HG03565 (cell line): ENCODE measurements around the gene DPY19L1.
"Not testable (repeated sequence)": the region's sequence is repeated elsewhere in the genome, so short reads cannot be mapped to it uniquely, and the experiment has no call there.

Source experiments
- ATAC-seq: cut with Tn5 transposase; IDR thresholded peaks from one replicate; pipeline ENCODE4 v1.9.1; 2021; ENCODE audit warnings: mild to moderate bottlenecking, moderate library complexity; ENCODE audit not compliant: unreplicated experiment

The DPY19L1 gene

DNA sequence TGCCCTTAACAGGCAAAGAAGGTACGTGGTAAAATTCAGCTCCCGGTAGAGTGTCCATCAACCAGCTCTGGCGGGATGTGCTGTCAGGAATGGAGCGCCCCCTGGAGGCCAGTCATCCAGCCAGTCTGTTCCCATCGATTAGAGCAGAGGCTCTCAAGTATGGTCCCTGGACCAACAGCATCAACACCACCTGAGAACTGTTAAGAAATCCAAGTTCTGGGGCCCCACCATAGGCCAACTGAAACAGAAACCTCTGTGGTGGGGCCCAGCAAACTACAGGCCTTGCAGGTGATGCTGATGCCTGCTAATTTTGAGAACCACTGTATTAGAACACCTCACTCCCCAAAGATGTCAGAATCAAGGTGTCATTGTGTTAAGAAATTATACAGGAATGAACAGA lies 109.2 kb downstream of the DPY19L1 start:
- peak; percentile 75 for ATAC-seq

- ATAC-seq: not testable (repeated sequence)
Observed at GRCh38 chr7:34920470-34920869, 116.8 kb downstream of the DPY19L1 start.

DNA sequence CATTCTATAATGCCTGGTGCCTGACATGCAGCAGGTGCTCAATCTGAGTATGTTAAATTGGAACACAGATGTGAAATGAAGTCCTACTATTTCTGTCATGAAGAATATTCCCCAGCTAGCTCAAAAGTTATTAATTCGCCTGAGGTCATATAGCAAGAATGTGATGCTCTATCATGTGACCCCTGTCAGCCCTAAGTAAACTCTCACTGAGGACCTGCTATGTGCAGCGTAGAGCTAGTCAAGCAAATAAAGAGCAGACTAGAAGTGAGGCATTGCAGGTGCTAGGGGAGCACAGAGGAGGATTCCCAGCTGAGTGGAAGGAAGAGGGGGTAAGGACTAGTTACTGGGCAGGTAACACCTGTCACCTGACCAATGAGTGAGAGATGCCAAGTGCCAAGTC lies 118.2 kb downstream of the DPY19L1 start:
- ATAC-seq: not testable (repeated sequence)

DNA sequence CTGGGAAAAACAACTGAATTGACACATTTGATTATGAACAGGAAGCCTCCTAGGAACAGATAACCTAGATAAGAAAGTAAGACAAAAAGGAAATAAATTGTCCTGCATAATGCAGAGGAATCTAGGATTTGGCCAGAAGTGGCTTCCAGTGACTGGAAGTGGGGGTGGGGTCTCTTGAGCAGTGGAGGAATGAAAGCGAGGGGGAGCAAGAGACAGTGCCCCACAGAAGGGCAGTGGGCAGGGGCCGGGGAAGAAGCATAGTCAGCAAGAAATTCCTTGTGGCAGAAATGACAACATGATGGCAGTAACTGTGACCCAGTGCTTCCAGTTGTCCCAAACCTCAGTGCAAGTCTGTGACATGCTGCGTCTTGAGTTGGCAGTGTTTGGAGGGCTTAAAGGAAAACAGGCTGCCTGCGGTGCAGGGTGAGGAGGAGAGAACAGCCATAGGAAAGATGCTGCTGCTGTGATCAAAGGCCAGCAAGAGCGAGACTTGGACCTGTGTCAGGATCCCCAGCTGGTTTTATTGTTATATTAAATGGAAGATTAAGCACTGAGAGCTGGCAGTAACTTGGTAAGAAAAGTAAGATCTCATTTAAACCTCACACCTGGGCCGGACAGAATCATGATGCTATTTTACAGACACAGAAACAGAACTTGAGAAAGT lies 119.0 kb downstream of the DPY19L1 start:
- ATAC-seq: not testable (repeated sequence)

DNA sequence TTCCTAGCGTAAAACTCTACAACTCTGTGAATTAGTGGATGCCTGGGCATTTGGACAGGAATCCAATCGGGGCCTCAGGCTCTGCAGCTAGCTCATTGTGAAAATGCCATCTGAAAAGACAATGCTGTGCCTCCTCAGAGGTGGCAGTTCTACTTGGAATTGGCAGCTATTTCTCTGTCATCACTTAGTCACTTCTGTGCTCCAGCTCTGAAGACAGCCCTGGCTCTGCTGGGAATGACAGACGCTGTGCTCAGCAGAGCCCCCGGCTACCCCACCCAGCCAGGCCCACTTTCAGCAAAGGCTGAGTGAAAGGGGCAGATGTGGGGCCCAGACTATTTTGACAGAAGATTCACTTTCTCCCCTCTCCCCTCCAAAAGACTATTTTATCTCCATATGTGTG lies 119.8 kb downstream of the DPY19L1 start:
- not testable (repeated sequence) for ATAC-seq

DNA sequence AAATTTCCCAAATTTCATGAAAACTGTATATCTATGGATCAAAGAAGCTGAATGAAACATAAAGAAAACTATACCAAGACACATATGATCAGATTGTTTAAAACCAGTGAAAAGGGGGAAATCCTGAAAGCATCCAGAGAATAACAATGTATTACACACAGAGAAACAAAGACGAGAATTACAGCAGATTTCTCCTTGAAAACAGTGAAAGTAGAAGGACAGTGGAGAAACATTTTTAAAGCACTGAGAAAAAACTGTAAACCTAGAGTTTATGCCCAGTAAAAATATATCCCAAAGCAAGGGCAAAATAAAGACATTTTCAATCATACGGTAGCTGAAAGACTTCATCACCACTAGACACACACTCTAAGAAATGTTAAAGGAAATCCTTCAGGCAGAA lies 121.0 kb downstream of the DPY19L1 start:
- no peak for ATAC-seq

DNA sequence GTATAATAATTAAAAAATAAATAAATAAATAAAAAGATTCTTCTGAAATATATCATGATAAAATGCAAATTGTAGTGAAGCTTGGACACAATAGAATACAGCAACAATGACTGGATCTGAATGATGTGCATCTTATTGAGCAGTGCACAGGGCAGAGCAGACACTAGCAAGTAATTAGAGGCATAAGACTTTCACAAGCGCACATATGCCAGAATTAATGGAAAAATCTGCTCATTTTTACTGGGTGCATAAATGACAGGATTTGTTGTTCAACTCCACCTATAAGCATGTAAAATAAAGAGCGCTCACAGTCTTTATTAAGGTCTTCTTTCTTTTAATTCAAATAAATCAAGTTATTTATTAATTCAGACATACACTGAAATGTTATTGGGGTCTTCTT lies 125.0 kb downstream of the DPY19L1 start:
- ATAC-seq: no peak

- not testable (repeated sequence) for ATAC-seq
Observed at GRCh38 chr7:34906266-34906850, 130.9 kb downstream of the DPY19L1 start.

- ATAC-seq: no peak
Observed at GRCh38 chr7:34904987-34905386, 132.3 kb downstream of the DPY19L1 start.

- not testable (repeated sequence) for ATAC-seq
Observed at GRCh38 chr7:34903921-34904320, 133.4 kb downstream of the DPY19L1 start.

GRCh38 chr7:34902182-34902581 lies 135.1 kb downstream of the DPY19L1 start:
- no peak for ATAC-seq

GRCh38 chr7:34900891-34901513 lies 136.3 kb downstream of the DPY19L1 start:
- peak; percentile 61 for ATAC-seq

- no peak for ATAC-seq
Observed at GRCh38 chr7:34895202-34895601, 142.1 kb downstream of the DPY19L1 start.

DNA sequence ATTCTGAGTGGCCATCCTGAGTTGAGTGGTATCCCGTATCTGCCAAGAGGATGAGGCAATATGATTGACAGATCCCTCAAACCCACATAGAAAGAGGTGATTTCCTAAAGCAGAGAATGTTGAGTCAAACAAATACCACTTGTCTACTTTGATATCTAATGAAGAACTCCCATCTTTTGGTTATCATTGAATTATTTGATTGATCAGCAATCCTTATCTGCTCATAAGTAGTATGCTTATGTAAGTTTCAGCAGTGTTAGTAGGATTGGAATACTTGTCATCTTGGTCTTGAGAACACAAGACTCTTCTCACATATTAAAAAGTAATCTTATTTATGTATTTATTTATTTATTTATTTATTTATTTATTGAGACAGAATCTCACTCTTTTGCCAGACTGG lies 147.3 kb downstream of the DPY19L1 start:
- no peak for ATAC-seq

DNA sequence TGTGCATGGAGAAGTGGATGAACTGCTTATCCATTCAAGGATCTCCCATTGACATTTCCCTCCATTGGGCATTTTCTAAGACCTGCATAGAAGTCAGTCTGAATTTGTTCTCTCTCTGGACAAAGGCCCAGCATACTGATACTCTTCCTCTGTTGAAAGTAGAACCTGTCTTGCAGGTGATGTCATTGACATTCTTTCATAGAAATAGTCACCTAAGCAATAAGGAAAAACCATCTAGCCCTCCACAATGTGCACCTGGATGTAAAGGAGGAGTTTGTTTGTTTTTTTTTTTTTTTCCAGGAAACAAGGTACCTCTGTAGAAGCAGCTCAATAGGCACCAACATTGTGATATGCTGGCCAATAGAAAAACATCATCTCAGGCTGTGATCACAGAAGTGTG lies 150.4 kb downstream of the DPY19L1 start:
- no peak for ATAC-seq

GRCh38 chr7:34883855-34884254 lies 153.4 kb downstream of the DPY19L1 start:
- not testable (repeated sequence) for ATAC-seq

GRCh38 chr7:34879871-34880270 lies 157.4 kb downstream of the DPY19L1 start:
- ATAC-seq: no peak

- not testable (repeated sequence) for ATAC-seq
Observed at GRCh38 chr7:34878944-34879735, 158.1 kb downstream of the DPY19L1 start.
